Measurements from ENCODE around the gene FASN.

Gene FASN

GRCh38 chr17:82072827-82073226, 25.2 kb downstream of the FASN start:
- no peak for DNase-seq

DNA sequence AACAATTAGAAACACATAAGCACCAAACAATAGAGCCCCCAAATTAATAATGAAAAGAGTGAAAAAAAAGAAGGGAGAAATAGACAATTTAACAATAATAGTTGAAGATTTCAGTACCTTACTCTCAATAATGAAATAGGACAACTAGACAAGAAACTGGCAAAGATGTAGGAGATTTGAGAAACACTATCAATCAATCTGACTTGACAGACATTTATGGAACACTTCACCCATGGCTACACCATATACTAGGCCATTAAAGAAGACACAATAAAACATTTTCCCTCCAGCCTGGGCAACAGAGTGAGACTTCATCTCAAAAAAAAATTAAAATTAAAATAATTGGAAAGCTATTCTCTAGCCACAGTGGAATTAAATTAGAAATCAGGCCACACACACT, 27.4 kb downstream of the FASN start:
- no peak for DNase-seq

DNA sequence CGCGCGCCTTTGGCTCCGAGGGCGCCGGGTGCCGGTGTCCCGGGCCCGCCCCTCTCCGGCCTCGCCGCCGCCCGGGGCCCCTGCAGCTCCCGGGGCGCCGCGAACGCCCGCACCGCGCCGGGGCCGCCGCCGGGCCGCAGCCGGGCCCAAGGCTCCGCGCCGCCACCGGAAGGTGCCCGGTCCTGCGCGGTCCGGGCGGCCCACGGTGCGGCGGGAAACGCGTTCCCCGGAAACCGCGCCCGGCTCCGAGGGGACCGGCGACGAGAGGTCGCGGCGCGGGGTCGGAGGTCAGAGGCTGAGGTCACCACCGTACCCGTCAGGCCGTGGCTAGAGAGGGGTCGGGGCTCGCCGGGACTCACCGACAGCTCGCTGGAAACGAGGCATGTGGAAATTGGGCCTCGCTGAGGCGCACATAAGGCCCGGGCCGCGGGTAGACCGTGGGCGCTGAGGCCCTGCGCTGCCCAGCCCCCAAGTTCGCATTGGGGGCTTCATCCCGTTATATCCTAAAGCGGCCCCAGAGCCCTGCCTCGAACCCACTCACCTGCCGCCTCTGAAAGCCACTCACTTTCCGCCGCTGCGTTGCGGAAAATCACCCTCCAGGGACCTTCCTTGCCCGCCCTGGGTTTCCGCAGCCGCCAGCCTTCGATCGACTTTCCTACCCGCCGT, 32.3 kb downstream of the FASN start, which contains the start of gene DUS1L:
TSS of gene DUS1L (minus strand) at position 167 of the 666 bp plus-strand sequence. CDS start 745 bp downstream, outside the sequence.
- peak; percentile 78 for DNase-seq

- DNase-seq = peak; percentile 52
These were observed 32.8 kb downstream of the FASN start for GRCh38 chr17:82065193-82065637.

DNA sequence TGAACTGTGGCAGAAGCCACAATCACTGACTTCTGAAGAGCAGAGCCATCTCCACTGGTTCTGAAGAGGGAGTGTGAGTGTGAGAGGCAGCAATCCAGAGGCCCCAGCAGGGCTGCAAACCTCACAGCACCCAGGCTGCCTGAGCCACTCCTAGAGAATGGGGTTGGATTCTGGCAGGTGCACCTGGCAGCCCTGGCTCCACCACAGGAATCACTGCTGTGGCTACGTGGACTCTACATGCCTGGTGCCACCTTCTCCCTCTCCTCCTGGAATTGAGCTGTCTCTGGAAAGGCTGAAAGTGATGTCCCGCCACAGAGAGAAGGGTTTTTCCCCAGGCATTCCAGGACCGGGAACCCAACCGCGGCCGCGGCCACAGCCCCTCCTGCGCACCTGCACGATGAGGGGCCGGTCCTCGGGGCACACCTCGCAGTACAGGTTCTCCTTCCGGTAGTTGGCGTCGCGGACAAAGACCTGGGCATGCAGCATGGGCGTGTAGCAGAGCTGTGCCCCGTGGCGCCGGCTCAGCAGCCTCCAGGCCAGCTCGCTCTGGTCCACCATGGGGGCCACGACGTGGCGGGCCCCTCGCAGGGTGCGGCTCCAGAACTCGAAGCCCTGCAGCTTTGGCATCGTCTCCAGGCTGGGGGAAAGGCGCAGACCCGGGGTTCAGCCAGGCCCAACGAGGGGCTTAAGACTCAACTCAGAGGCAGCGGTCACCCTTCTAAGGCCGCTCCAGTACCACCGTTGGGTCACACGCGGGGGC, 33.4 kb downstream of the FASN start:
- no peak for DNase-seq

DNA sequence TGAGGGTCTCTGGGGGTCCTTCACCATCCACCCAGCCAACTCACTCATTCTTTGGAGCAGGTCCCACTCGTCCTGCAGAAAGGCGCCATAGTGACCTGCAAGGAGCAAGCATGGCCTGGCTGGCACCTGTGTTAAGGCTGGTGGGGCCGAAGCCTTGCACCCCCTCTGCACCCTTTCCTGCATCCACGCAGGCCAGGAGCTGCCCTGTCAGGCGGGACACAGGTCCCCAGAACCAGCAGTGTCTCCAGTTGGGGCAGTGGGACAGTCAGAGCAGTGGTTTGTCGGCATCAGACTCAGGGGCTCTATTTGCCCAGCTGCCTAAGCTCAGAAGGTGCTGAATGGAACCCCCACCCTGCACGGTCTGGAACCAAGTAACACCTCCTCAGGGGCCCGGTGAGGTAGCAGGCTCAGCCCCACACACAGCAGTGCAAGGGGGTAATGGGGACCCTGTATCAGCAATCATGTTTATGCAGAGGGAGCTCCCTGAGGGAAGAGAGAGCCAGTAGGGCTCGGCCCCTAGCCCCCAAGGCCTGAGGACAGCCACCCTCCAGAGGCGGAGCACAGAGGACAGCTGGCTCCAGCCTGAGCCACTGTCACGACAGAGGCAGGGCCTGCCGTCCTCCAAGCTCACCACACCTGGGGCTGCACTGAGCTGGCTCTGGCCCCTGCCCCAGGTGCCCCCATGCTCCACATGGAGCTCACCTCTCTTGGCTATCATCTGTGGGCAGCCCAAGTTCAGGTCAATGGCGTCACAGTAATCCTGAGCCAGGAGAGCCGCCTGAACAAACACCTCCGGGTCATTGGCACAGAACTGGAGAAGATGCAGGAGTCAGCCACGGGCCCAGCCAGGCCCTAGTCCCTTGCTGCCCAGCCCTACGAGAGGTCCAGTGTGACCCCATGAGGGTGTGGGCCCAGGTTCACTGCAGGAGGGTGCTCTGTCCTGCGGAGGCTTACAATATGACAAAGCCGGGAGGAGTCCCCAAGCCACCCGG, 34.3 kb downstream of the FASN start:
- no peak for DNase-seq

DNA sequence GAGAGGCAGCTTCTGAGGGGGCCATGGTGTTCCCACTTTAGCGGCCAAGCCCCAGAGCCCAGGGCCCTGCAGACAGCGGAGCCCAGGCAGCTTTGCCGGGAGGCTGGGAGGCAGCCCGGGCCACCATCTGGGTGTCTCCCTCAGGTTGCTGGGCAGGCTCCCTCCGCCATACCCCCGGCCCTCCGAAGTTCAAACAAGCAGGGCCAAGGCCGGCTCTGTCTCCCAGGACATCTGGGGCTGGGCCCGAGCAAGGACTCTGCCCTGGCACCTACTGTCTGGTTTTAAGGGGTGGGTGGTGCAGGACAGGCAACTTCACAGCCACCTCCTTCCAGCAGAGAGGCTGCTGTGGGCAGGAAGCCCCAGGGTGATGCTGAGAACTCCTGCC, 35.1 kb downstream of the FASN start:
- no peak for DNase-seq

GRCh38 chr17:82062076-82062983, 35.7 kb downstream of the FASN start:
- DNase-seq = no peak

DNA sequence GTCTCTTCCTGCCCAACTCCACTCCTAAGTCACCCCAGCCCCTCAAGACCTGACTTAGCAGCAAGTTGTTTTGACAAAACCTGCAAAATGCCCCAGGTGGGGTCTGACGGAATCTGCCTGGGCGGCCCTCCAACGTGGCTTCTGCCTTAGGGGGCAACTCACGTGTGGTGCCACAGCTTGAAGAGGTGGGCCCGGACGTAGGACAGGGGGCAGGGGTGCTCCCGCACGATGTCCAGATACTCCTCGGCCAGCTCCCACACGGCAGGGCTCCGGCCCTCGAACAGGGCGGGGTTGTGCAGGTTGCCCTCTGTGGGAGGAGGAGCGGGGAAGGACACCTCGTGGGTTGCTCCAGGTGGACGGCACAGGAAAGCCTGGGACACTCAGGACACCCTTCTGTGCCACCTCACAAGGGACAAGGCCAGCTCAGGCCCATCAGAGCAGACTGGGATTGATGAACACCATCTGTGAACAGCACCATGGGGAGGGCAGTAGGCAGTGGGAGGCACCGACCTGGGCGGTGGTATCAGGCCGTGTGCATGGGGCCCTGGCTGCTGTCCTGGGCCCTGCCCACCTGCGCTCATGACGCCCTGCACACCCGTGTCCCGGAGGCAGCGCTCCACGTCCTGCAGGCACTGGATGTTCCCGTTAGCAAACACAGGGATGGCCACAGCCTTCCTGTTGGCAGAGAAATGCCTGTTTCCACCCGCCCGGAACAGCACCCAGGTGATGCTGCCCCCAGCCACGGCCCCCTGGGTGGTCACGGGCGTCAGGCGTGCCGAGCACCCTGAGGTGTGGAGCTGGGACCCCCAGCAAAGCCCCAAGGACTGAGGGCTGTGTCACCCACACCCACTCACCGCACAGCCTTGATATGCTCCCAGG, 36.8 kb downstream of the FASN start:
- no peak for DNase-seq

DNA sequence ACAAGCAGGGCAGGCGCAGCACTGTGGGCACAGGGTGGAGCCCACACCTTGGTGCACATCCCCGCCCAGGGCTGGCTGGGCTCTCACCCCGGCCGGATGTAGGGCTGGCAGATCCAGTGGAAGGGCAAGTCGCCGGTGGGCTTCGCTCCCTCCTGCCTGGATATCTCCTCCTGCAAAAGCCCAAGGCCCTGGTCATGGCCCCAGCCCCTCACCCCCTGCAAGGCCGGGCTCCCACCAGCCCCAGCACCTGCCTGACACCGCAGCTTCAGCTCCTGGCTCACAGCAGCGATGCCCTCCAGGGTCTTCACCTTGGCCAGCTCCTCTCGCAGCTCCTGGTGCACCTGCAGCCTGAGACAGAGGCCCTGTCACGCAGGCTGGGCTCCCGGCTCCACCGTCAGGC, 37.4 kb downstream of the FASN start:
- DNase-seq = no peak

DNA sequence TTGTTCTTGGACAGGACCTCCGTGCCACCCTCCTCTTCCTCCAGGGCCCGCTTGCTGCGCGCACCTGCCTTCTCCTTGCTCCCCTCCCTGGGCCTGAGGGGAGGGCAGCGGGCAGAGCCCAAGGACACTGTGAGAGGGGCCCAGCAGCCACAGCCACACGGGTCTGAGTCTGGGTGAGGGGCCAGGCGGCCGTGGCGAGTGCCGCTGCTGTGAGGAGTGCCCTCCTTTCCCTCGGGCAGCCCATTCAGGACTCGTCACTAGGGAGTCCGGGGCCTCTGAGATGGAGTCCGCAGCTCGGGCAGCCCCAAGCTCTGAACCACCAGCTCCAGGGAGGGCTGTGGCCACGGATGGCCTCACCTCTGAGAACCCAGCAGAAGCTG, 38.0 kb downstream of the FASN start:
- no peak for DNase-seq

- no peak for DNase-seq
These were observed 38.6 kb downstream of the FASN start for GRCh38 chr17:82059272-82060000.

DNA sequence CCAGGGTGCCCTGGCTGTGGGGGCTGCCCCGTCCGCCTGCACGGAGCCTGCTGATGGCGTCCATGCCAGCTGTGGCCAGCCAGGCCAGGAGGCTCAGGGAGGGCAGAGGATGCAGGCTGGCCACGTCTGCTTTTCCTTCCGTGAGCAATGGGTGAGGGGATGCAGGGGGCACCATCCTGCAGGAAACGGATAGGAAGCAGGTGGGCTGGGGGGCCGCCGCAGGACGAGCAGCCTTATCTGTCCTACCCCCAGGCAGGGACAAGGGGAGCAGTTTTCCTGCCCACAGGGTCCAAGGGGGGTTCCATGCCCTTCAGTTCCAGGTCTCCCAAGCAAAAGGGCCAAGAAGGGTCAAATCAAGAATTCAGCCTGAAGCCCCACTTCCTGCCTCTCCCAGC, 39.2 kb downstream of the FASN start:
- no peak for DNase-seq

DNA sequence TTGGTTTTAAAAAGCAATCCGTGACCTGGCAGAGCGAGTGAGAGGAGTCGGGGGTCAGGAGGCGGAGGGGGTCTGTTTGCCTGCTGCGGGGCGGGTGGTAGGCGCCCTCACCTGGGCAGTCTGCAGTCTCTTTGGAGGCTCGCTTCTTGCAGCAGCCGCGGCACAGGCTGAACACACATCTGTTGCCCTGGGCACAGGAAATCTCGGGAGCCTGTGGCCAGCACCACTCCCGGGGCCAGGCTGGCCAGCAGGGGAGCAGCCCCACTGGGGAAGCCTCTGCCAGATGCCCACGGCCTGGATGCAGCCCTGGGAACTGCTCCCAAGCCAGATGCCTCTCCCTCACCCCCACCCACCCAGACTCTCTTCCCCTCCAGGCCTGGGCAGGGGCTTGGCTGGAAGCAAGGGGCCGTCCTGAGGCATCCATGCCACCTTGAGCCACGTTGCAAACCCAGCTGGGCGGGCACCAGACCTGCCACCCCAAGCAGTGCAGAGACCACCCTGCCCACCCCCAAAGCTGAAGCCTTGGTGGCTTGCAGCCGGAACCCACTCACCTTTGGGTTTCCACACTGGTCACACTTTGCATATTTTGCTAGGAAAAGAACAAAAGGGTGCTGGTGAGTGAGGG, 39.7 kb downstream of the FASN start:
- DNase-seq = no peak

- no peak for DNase-seq
These were observed 41.1 kb downstream of the FASN start for GRCh38 chr17:82056729-82057621.

GRCh38 chr17:82055965-82056728, 41.9 kb downstream of the FASN start:
- DNase-seq = no peak

- no peak for DNase-seq
These were observed 42.7 kb downstream of the FASN start for GRCh38 chr17:82055023-82055964.

Measured in hematopoietic multipotent progenitor cell treated with erythropoietin and hydrocortisone succinate and interleukin-3 and kit ligand, for 4 days (in vitro differentiated cells).